DOHH2 (cell line): ENCODE data around the gene AGAP3.

Experiments used
- H3F3A ChIP-seq: fragments of 200-600 bp; sonication (generic), shearing (Covaris generic); 2 replicates; pipeline ENCODE4 v1.6.0; 2016; ENCODE audit warnings: antibody characterized with exemption, mild to moderate bottlenecking; ENCODE audit not compliant: control insufficient read depth, insufficient read depth
- H3K27ac ChIP-seq: fragments of 200-600 bp; sonication (generic); 2 replicates; pipeline ENCODE4 v1.5.1; 2014; ENCODE audit warnings: low read depth, mild to moderate bottlenecking, low read length, moderate library complexity
- H3K27me3 ChIP-seq: fragments of 200-600 bp; sonication (generic); 2 replicates; pipeline ENCODE4 v1.6.1; 2014; ENCODE audit warnings: mild to moderate bottlenecking, low read length, mixed read lengths; ENCODE audit not compliant: control insufficient read depth
- H3K36me3 ChIP-seq: fragments of 200-600 bp; sonication (generic); 2 replicates; pipeline ENCODE4 v1.6.1; 2014; ENCODE audit warnings: mild to moderate bottlenecking, low read length, moderate library complexity, mixed read lengths; ENCODE audit not compliant: control insufficient read depth
- H3K4me1 ChIP-seq: fragments of 200-600 bp; sonication (generic); 2 replicates; pipeline ENCODE4 v1.6.1; 2014; ENCODE audit warnings: mild to moderate bottlenecking, low read length, mixed read lengths; ENCODE audit not compliant: control insufficient read depth
- H3K4me2 ChIP-seq: fragments of 200-600 bp; sonication (generic); 2 replicates; pipeline ENCODE4 v1.6.0; 2014; ENCODE audit warnings: mild to moderate bottlenecking, low read length, moderate library complexity
- H3K4me3 ChIP-seq: fragments of 200-600 bp; sonication (generic); 2 replicates; pipeline ENCODE4 v1.5.1; 2014; ENCODE audit warnings: mild to moderate bottlenecking, low read length, mixed read lengths
- H3K79me2 ChIP-seq: fragments of 200-600 bp; sonication (generic); 2 replicates; pipeline ENCODE4 v1.6.1; 2014; ENCODE audit warnings: mild to moderate bottlenecking, low read length, mixed read lengths; ENCODE audit not compliant: control insufficient read depth
- H3K9me2 ChIP-seq: fragments of 200-600 bp; sonication (generic); replicated peaks from 2 replicates; pipeline ENCODE4 v1.6.1; 2014; ENCODE audit warnings: mild to moderate bottlenecking, low read length, mixed read lengths; ENCODE audit not compliant: control insufficient read depth
- H3K9me3 ChIP-seq: fragments of 200-600 bp; sonication (generic); 2 replicates; pipeline ENCODE4 v1.6.1; 2014; ENCODE audit warnings: antibody characterized with exemption, low read length, mixed read lengths; ENCODE audit not compliant: control insufficient read depth, insufficient read depth
- H4K20me1 ChIP-seq: fragments of 200-600 bp; sonication (generic); 2 replicates; pipeline ENCODE4 v1.6.0; 2014; ENCODE audit warnings: low read depth, mild to moderate bottlenecking, antibody characterized with exemption, low read length, moderate library complexity; ENCODE audit not compliant: control insufficient read depth, insufficient read depth
- EZH2phosphoT487 ChIP-seq: fragments of 200-600 bp; sonication (generic); IDR thresholded peaks from 2 replicates; pipeline ENCODE4 v1.6.1; 2017; ENCODE audit warnings: borderline replicate concordance, mild to moderate bottlenecking, antibody characterized with exemption, low read length, moderate library complexity, mixed read lengths
- TF ChIP-seq, protein P1 (sequence below): fragments of 200-600 bp; sonication (generic); IDR thresholded peaks from one replicate; pipeline ENCODE4 v1.5.1; 2014; ENCODE audit warnings: antibody characterized with exemption, mild to moderate bottlenecking, low read depth, low read length; ENCODE audit not compliant: poor library complexity, severe bottlenecking

Gene AGAP3

DNA sequence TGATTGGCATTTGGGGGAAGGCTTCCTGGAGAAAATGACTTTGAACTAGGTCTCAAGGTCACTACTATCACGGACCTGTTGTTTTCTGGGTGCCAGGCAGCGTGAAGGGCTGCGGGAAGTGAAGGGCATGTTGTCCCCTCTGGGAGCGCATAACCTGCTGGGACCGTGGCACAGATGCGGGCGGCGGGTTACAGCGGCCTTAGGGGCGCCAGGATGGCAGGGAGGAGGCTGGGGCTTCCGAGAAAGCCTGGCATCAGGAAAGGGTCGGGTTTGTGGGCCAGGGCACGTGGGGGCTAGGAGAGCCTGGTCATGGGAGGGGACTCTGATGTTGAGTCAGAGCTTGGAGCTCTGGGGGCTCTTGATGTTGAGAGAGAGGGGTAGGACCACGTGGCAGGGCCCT is 20.8 kb upstream of the AGAP3 start:
- no peaks in the 10 kb centered on the region for H3K27me3 ChIP-seq
- H3K9me2 ChIP-seq, result no peaks in the 10 kb centered on the region
- no peak overlapping the region for H3K27ac ChIP-seq
- no peak for TF ChIP-seq EZH2phosphoT487
- TF ChIP-seq, protein P1, sequence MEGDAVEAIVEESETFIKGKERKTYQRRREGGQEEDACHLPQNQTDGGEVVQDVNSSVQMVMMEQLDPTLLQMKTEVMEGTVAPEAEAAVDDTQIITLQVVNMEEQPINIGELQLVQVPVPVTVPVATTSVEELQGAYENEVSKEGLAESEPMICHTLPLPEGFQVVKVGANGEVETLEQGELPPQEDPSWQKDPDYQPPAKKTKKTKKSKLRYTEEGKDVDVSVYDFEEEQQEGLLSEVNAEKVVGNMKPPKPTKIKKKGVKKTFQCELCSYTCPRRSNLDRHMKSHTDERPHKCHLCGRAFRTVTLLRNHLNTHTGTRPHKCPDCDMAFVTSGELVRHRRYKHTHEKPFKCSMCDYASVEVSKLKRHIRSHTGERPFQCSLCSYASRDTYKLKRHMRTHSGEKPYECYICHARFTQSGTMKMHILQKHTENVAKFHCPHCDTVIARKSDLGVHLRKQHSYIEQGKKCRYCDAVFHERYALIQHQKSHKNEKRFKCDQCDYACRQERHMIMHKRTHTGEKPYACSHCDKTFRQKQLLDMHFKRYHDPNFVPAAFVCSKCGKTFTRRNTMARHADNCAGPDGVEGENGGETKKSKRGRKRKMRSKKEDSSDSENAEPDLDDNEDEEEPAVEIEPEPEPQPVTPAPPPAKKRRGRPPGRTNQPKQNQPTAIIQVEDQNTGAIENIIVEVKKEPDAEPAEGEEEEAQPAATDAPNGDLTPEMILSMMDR, result no peak
- peaks cover 7% of the 10 kb centered on the region; the same call in 1 of the 2 replicates for H4K20me1 ChIP-seq
- no peak overlapping the region for H3K4me3 ChIP-seq
- H3K36me3 ChIP-seq, result peaks cover 74% of the 10 kb centered on the region
- no peaks in the 10 kb centered on the region for H3K9me3 ChIP-seq
- no peak overlapping the region for H3K4me2 ChIP-seq
- peaks cover 20% of the 10 kb centered on the region for H3K79me2 ChIP-seq
- H3F3A ChIP-seq, result no peaks in the 10 kb centered on the region
- peaks cover 9% of the 10 kb centered on the region for H3K4me1 ChIP-seq

DNA sequence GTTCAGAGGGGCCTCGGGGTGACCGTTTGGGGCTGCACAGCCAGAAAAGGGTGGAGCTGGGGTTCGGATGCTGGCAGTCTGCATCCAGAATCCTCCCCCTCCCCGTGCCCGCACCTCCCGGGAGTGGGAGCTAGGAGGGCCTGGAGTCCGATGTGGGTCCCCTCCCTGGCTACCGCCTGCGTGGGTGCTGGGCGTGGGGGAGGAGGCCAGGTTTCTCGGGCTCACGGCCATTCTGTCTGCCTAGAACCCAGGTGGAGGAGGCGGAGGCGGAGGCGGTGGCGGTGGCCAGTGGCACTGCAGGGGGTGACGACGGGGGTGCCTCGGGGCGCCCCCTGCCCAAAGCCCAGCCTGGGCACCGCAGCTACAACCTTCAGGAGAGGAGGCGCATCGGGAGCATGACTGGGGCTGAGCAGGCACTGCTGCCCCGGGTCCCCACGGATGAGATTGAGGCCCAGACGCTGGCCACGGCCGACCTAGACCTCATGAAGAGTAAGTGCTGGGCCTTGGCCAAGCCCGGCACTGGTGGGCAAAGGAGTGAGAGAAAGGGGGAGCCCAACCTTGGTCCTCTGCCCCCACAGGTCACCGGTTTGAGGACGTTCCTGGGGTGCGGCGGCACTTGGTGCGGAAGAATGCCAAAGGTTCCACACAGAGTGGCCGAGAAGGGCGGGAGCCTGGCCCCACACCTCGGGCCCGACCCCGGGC is 19.9 kb upstream of the AGAP3 start:
- no peak for TF ChIP-seq EZH2phosphoT487
- TF ChIP-seq, protein P1, result no peak
- no peaks in the 10 kb centered on the region for H3K9me3 ChIP-seq
- H4K20me1 ChIP-seq, result no peaks in the 10 kb centered on the region
- H3K4me2 ChIP-seq, result no peak overlapping the region
- peaks cover 11% of the 10 kb centered on the region for H3K79me2 ChIP-seq
- H3K4me1 ChIP-seq, result peaks cover under 1% of the 10 kb centered on the region; the same call in 1 of the 2 replicates
- H3K9me2 ChIP-seq, result no peaks in the 10 kb centered on the region
- peaks cover 83% of the 10 kb centered on the region for H3K36me3 ChIP-seq
- H3K27ac ChIP-seq, result no peak overlapping the region
- no peaks in the 10 kb centered on the region for H3K27me3 ChIP-seq
- H3F3A ChIP-seq, result no peaks in the 10 kb centered on the region
- no peak overlapping the region for H3K4me3 ChIP-seq

DNA sequence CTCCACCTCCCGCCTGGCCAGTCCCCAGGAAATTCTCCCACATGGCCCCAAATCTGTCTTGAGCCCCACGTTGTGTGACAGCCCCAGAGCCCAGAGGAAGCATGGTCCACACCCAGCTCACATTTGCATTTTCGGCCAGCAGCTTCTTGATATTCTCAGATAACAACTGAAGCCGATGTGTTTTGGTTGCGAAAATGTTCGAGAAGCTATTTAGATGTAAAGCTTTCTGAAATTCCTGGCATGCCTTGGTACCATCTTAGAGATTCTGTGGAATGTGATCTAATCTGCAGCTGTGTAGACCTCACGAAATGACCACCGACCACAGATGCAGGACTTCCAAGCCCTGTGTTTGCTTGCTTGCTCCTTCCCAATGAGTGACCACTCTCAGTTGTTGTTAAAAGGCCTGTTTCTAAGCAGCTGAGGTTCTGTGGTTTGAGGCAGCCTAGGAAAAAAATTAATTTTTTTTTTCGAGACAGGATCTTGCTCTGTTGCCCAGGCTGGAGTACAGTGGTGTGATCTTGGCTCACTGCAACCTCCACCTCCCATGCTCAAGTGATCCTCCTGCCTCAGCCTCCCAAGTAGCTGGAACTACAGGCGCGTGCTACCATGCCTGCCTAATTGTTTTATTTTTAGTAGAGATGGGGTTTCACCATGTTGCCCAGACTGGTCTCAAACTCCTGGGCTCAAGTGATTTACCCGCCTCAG is 18.1 kb upstream of the AGAP3 start:
- Histone ChIP-seq H3K9me2 (no peaks in the 10 kb centered on the region), H3K4me3 (no peak overlapping the region), H3K27ac (no peak overlapping the region), H3K79me2 (no peaks in the 10 kb centered on the region), H3K36me3 (peaks cover 74% of the 10 kb centered on the region), H3K4me2 (no peak overlapping the region), H4K20me1 (no peaks in the 10 kb centered on the region), H3K4me1 (no peaks in the 10 kb centered on the region), H3F3A (no peaks in the 10 kb centered on the region; the same call in 1 of the 2 replicates), H3K9me3 (no peaks in the 10 kb centered on the region), H3K27me3 (no peaks in the 10 kb centered on the region)
- TF ChIP-seq EZH2phosphoT487, result no peak
- TF ChIP-seq, protein P1, result no peak
